H7 (cell line): ENCODE results near the gene RBM19. TPM values are rescaled to one million over a fixed set of nuclear protein-coding genes. Genes with fewer than 3 reads are reported as not detected.

Experiments used
- DNase-seq: peaks from one replicate; pipeline ENCODE4 v3.0.0; 2012
- H3K27me3 ChIP-seq: 2 replicates; pipeline ENCODE4 v1.6.0; 2011; ENCODE audit warnings: mild to moderate bottlenecking, low read length; ENCODE audit not compliant: control insufficient read depth, insufficient read depth
- H3K36me3 ChIP-seq: replicated peaks from 2 replicates; pipeline ENCODE4 v1.5.1; 2011; ENCODE audit warnings: low read length; ENCODE audit not compliant: control insufficient read depth, insufficient read depth
- H3K4me3 ChIP-seq: 2 replicates; pipeline ENCODE4 v1.5.1; 2011; ENCODE audit warnings: low read depth, mild to moderate bottlenecking, control low read depth, low read length, moderate library complexity; ENCODE audit not compliant: insufficient read depth
- total RNA-seq: library from RNA; depleted of rRNA; stranded (reverse); fragments of >200 nt; shearing (Covaris generic); gene quantifications from 2 replicates; pipeline ENCODE4 v1.2.3, GENCODE V29; 2014

The RBM19 gene
- total RNA-seq, 1 experiment from 2014 or later, result 36.1 TPM

DNA sequence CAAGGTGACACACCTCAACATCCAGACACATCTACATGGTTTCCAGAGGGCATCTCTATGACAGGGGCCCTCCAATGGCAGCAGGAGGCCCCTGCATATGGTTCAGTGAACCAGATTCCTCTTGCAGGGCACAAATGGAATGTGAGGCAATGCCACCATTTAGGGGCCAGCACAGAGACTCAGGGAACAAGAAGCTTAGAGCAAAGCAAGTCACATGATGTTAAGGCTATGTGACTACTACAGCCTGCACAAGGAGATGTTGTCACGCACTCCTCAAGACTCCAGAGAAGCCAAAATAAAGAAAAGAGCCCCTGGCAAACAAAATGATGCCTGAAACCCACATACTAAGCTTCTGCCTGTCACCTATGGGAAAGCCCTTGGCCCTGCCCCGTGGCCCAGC lies 95.2 kb downstream of the RBM19 start:
- Histone ChIP-seq H3K27me3 (no peaks in the 10 kb centered on the region), H3K4me3 (no peak overlapping the region), H3K36me3 (no peaks in the 10 kb centered on the region; the same call in none of the 2 replicates)
- no peak for DNase-seq

GRCh38 chr12:113870035-113870434 lies 96.1 kb downstream of the RBM19 start:
- DNase-seq, result no peak
- no peaks in the 10 kb centered on the region for H3K27me3 ChIP-seq
- H3K4me3 ChIP-seq, result no peak overlapping the region
- H3K36me3 ChIP-seq, result no peaks in the 10 kb centered on the region; the same call in none of the 2 replicates

GRCh38 chr12:113868365-113868764 lies 97.8 kb downstream of the RBM19 start:
- Histone ChIP-seq H3K27me3 (no peaks in the 10 kb centered on the region), H3K4me3 (no peak overlapping the region), H3K36me3 (no peaks in the 10 kb centered on the region; the same call in 1 of the 2 replicates)
- DNase-seq, result no peak

DNA sequence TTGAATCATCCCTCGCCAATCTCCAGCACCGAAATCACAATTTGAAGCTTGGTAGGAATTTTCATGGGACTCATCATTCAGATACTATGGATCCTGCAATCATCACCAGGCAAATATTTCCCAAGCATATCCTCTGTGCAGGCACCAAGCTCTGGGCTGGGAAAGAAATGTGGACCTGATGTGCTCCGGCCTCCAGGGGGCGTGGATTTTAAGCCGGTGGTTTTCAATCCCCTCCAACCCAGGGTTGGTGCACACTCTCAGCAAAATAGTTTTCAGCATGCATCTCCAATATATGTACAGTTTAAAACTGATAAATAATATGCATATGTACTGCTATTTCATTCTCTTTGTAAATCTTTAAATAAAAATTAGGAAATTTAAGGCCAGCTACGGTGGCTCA lies 98.9 kb downstream of the RBM19 start:
- DNase-seq, result peak; percentile 79
- Histone ChIP-seq H3K27me3 (no peaks in the 10 kb centered on the region), H3K4me3 (no peak overlapping the region), H3K36me3 (no peaks in the 10 kb centered on the region; the same call in 1 of the 2 replicates)

- H3K4me3 ChIP-seq, result no peak overlapping the region
- no peaks in the 10 kb centered on the region; the same call in 1 of the 2 replicates for H3K36me3 ChIP-seq
- no peak for DNase-seq
- H3K27me3 ChIP-seq, result no peaks in the 10 kb centered on the region
These were observed 99.6 kb downstream of the RBM19 start for GRCh38 chr12:113866496-113866895.

DNA sequence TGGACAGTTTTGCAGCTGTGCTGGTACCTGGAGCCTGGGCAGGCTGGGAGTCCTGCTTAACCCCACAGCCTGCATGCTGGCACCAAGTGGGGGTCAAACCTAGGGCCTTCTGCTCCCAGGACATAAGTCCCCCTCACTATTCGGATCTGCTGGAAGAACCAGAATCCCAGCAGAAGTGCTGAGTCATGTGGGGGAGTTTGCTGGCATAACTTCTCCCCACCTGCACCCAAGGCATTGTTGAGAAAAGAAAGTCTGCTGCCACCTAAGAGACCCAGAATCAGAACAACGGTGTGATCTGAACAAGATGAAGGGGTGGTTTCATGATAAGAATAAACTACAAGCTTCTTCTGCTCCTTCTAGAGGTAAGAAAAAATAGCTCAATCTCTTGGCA lies 102.7 kb downstream of the RBM19 start:
- Histone ChIP-seq H3K27me3 (no peaks in the 10 kb centered on the region), H3K4me3 (no peak overlapping the region), H3K36me3 (no peaks in the 10 kb centered on the region; the same call in none of the 2 replicates)
- no peak for DNase-seq

DNA sequence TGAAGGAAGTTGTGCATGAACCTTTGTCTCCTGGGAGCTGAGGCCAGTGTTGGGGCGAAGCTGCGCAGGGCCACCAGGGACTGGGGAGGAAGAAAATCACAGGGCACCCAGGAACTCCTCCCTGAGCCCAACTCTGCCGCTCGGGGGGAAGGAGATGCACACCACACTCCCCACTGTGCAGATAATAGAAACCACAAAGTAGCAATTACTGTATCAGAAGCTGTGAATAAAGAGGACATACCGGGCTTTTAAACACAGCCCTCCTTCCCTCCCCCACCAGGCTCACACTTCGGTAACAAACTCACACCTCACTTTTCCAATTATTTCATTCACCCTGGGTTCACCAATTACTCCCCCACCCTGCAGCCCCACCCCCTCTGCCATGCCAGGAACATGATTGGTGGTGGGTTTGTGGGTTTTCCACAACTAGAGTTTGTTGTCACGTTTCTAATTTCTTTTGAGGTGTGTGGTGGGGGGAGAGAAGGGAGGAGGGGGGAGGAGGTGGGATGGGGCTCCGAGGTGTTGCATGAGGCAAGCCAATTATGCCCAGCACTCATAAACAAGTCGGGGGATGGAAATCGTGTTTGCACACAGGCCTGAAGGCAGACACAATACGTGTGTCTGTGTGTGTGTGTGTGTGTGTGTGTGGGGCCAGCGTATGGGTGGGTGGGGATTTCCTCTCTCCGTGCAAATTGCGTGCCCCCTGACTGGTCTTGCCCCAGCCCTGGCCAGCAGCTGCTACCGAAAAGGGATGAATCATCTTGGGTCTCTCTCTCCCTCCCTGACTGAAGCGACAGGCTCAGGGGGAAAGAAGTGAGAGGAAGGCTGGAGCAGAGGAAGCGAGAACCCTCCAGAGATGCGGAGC lies 103.3 kb downstream of the RBM19 start:
- DNase-seq, result no peak
- H3K27me3 ChIP-seq, result no peaks in the 10 kb centered on the region
- H3K36me3 ChIP-seq, result no peaks in the 10 kb centered on the region; the same call in 1 of the 2 replicates
- H3K4me3 ChIP-seq, result no peak overlapping the region

- no peaks in the 10 kb centered on the region; the same call in 1 of the 2 replicates for H3K36me3 ChIP-seq
- no peaks in the 10 kb centered on the region for H3K27me3 ChIP-seq
- peak; percentile 84 for DNase-seq
- H3K4me3 ChIP-seq, result no peak overlapping the region
These were observed 104.3 kb downstream of the RBM19 start for GRCh38 chr12:113861708-113862312.

GRCh38 chr12:113860950-113861349 lies 105.2 kb downstream of the RBM19 start:
- DNase-seq, result peak; percentile 63

DNA sequence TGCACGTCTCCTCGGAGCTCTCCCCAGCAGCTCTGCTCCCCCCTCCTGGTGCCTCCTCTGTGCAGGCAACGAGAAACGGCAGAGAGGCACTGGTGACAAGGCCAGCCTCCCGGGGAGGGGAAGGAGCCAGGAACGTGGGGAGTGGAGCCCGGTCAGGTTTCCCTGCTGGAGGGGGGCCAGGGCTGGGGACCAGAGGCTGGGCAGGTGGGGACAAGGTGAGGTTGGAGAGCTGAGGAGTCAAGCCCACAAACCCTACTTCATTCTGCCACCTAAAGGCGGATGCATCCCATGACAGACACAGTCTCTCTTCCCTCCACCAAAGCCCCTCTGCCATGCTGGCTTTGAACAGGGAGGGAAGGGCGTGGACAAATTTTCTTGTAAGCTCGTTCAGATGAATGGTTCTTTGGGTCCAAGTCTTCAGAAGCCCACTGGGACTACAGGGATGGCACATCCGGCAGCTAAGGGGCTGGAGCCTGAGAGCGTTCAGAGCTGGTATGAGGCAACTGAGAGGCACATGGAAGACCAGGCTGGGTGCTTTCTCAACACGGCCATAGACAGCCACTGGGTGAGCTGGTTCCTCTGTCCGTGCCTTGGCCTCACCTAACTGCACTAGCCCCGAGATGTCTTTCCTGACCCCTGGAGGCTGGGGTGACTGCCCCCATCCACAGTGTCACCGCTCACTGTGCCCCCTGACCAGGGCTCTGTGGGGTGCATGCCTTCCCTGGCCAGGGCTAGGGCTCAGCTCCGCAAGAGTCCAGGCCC lies 105.9 kb downstream of the RBM19 start:
- Histone ChIP-seq H3K36me3 (no peaks in the 10 kb centered on the region; the same call in 1 of the 2 replicates), H3K27me3 (no peaks in the 10 kb centered on the region), H3K4me3 (no peak overlapping the region)
- DNase-seq, result peak; percentile 82

More at GRCh38 chr12:113860950-113861349, 105.2 kb downstream of the RBM19 start:
- Histone ChIP-seq H3K27me3 (no peaks in the 10 kb centered on the region), H3K36me3 (no peaks in the 10 kb centered on the region; the same call in 1 of the 2 replicates), H3K4me3 (no peak overlapping the region)

DNA sequence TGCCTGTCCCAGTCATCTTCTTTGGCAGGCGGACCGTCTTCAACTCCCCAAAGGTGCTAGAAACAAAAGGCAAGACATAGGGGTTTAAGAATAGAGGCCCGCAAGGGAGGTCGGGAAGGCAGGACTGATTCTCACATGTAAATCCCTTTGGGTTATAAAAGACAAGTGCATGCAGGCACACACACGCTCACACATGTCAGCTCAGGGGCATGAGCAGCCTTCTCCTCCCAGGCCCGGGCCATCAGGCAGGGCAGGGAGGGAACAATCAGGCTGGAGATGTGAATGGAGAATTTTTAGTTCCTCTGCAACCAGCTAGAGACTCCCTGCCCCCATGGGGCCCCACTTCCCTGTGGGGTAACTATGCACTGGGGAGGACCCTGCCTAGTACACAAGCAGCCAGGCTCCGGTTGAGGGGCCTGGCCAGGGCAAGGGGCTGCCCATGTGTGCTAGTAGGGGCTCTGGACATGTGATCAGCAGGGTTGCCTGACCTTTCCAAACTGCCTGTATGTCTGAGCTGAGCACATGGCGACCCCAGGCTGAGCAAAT lies 107.2 kb downstream of the RBM19 start:
- Histone ChIP-seq H3K4me3 (no peak overlapping the region), H3K27me3 (no peaks in the 10 kb centered on the region), H3K36me3 (no peaks in the 10 kb centered on the region; the same call in 1 of the 2 replicates)
- DNase-seq, result no peak

- Histone ChIP-seq H3K4me3 (no peak overlapping the region), H3K36me3 (no peaks in the 10 kb centered on the region; the same call in 1 of the 2 replicates), H3K27me3 (no peaks in the 10 kb centered on the region)
- DNase-seq, result no peak
These were observed 108.8 kb downstream of the RBM19 start for GRCh38 chr12:113857371-113857770.

GRCh38 chr12:113855998-113856397 lies 110.1 kb downstream of the RBM19 start:
- H3K27me3 ChIP-seq, result no peaks in the 10 kb centered on the region
- H3K36me3 ChIP-seq, result no peaks in the 10 kb centered on the region; the same call in 1 of the 2 replicates
- no peak for DNase-seq
- no peak overlapping the region for H3K4me3 ChIP-seq
